Epithelial cell of esophagus (primary cell): ENCODE measurements around the gene KRTAP24-1.

Experiments
- DNase-seq: peaks from one replicate; pipeline ENCODE4 v3.0.0; 2010; ENCODE audit warnings: low read depth
- H3K4me3 ChIP-seq: 2 replicates; pipeline ENCODE4 v1.5.1; 2011; ENCODE audit warnings: mild to moderate bottlenecking, low read length, control low read depth
- CTCF ChIP-seq: IDR thresholded peaks from 2 replicates; pipeline ENCODE4 v1.5.1; 2011; ENCODE audit warnings: low read depth, mild to moderate bottlenecking, low read length, control low read depth, inconsistent platforms; ENCODE audit not compliant: insufficient read depth; ENCODE audit errors: missing control alignments

Gene KRTAP24-1

GRCh38 chr21:30240661-30241060 lies 42.1 kb downstream of the KRTAP24-1 start:
- TF ChIP-seq CTCF, result no peak
- DNase-seq, result peak; percentile 40
- no peak overlapping the region for H3K4me3 ChIP-seq

- no peak for TF ChIP-seq CTCF
- H3K4me3 ChIP-seq, result no peak overlapping the region
- DNase-seq, result no peak
These were observed 44.6 kb downstream of the KRTAP24-1 start for GRCh38 chr21:30238168-30238567.

GRCh38 chr21:30234643-30235042 lies 48.1 kb downstream of the KRTAP24-1 start:
- H3K4me3 ChIP-seq, result no peak overlapping the region
- DNase-seq, result peak; percentile 98
- no peak for TF ChIP-seq CTCF

- no peak overlapping the region for H3K4me3 ChIP-seq
- no peak for TF ChIP-seq CTCF
- DNase-seq, result no peak
These were observed 48.7 kb downstream of the KRTAP24-1 start for GRCh38 chr21:30234050-30234449.

- no peak for DNase-seq
- H3K4me3 ChIP-seq, result no peak overlapping the region
- no peak for TF ChIP-seq CTCF
These were observed 49.3 kb downstream of the KRTAP24-1 start for GRCh38 chr21:30233228-30234020.

GRCh38 chr21:30232011-30232410 lies 50.7 kb downstream of the KRTAP24-1 start:
- TF ChIP-seq CTCF, result no peak
- DNase-seq, result peak; percentile 50
- H3K4me3 ChIP-seq, result no peak overlapping the region
